SK-N-MC (cell line): ENCODE results near the gene TBC1D2B.

Experiments used
- EZH2 ChIP-seq: fragments of 200-600 bp; sonication (generic); IDR thresholded peaks from one replicate; pipeline ENCODE4 v1.6.1; 2017; ENCODE audit warnings: antibody characterized with exemption
- POLR2AphosphoS5 ChIP-seq: IDR thresholded peaks from 2 replicates; pipeline ENCODE4 v1.6.1; 2012; ENCODE audit warnings: mild to moderate bottlenecking, low read depth, low read length, borderline replicate concordance

- TF ChIP-seq EZH2, result no peak
- no peak for TF ChIP-seq POLR2AphosphoS5
Measured at GRCh38 chr15:78088773-78089080, 11.2 kb upstream of the TBC1D2B start.
